ENCODE measurements around the gene STK32C.
A peak's percentile ranks its signal among the peaks of the same experiment; 100 is the strongest.
"Not testable (repeated sequence)": the region's sequence is repeated elsewhere in the genome, so short reads cannot be mapped to it uniquely, and the experiment has no call there.

Gene STK32C

DNA sequence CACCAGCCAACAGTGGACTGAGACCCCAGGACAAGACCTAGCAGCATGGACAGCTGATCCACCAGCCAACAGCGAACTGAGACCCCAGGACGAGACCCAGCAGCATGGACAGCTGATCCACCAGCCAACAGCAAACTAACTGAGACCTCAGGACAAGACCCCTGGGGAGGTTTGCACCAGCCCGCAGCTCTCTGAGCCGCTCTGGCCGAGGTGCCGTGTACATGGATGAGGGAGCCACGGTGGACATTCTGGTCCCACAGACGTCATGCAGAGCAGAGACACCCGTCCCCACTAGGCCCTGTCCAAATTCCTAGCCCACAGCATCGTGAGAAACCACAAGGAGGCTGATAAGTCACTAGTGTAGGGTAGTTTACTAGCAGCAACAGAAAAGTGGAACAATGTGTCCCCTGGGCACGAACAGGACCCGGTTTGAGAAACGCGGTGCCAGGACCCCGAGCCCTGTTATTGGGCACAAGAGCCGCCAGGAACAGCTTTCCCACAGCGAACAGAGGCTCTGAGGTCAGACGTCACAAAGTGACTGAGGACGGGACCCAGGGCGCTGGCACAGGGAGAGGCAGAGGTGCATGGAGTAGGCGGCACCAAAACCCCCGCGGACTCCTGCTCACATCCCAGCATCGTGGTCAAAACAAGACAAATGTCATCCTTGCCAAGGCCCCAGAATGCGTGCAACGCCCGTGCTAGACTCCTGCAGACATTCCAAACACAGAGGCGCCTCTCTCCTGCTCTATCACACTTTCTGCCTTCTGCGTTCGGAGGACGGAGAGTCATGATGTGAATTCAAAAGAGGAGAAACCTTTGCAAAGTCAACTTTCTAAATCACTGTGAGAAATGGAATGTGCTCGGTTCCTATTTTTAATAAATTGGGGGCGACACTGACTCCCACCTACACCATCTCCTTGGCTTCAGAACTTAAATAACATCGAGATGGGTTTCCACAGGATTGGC, 8.1 kb downstream of the STK32C start:
- no peak for DNase-seq

DNA sequence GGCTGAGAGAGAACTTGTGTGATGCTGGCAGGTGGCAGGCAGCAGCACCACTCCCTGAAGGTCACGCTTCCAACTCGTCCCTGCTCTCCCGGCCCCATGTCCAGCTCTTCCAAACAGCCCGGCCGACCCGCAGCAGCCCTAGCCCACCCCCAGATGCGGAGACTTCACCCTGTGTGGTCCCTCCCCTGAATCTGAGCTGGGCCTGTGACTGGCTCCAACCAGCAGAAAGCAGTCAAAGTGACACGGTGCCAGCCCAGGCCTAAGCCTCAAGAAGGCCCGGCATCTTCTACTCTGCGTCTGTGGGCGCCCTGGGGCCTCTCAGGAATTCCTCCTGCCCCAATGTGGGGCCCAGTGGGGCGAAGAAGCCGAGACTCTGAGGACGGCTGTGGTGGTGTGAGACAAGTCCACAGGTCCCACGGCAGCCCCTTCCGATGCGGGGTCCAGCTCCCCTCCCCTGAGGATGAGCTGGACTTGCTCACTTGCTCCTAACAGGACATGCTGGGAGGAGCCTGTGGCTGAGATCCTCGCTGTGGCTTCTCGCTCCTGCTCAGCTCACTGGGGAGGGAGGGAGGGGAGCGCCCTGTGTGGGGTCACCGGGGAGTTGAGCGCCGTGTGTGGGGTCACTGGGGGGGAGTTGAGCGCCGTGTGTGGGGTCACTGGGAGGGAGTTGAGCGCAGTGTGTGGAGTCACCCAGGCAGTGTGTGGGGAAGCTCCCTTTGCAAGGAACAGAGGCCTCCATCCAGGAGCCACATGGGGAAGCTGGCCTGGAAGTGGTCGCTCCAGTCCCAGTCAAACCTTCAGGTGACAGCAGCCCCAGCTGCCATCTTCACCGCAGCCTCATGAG, 9.5 kb downstream of the STK32C start:
- DNase-seq = peak; percentile 55

DNA sequence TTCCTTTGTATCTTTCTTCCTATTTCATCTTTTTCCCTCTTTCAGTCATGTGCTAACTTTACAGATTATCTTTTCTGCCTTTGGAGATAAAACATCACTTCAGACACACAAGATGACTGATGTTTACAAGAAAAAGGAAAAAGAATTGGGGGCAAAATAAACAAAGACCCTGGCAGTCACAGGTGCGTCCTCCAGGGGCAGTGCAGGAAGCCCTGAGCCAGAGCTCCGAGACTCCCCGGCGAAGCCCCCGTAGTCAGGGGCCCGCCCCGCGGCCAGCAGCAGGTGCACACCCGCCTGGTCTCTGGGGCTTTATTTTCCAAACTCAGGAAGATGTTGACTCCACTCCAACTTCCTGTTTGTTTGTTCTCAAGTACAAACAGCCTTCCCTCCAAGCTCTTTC, 10.2 kb downstream of the STK32C start:
- DNase-seq = peak; percentile 63

DNA sequence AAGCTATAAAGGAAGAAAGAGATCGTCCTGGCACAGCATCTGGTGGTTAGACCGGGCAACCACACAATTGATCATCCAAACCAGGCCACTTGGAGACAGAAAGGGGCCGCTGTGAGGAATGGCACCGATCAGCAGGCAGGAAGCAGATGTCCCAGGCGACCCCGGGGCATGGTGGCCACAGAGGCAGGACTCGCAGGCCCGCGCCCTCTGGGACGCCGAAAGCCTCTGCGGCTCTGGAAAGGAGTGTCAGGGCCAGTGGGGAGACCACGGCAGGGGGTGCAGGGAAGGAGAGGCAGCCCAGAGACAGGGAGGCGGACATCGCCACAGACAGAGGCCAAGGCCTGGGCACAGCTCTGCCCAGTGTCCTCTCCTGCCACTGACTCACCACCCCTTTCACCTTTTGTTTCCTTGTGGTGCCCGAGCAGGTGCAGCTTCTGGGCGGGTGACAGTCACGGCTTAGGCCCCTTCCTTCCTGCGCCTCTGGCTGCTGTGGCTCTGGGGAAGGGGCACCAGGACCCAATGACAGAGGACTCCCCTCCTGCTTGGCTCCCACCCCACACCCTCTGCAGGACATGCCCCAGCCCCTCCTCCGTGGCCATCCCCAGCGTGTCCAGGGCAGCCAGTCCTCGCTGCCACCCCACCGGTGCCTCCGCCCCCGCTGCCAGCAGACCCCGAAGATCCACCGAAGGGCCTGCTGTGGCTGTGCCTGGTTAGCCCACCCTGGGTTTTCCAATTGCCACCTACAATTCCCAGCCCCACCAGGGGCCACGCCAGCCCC, 10.9 kb downstream of the STK32C start:
- DNase-seq = no peak

DNA sequence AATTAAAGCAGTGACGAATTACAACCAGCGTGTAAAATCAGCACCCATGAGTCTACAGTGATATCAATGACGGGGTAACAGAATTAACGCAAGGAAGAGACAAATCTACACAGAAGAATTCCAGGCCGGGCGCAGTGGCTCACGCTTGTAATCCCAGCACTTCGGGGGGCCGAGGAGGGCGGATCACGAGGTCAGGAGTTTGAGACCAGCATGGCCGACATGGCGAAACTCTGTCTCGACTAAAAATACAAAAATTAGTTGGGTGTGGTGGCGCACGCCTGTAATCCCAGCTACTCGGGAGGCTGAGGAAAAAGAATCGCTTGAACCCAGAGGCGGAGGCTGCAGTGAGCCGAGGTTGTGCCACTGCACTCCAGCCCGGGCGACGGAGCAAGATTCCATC, 12.3 kb downstream of the STK32C start:
- not testable (repeated sequence) for DNase-seq

DNA sequence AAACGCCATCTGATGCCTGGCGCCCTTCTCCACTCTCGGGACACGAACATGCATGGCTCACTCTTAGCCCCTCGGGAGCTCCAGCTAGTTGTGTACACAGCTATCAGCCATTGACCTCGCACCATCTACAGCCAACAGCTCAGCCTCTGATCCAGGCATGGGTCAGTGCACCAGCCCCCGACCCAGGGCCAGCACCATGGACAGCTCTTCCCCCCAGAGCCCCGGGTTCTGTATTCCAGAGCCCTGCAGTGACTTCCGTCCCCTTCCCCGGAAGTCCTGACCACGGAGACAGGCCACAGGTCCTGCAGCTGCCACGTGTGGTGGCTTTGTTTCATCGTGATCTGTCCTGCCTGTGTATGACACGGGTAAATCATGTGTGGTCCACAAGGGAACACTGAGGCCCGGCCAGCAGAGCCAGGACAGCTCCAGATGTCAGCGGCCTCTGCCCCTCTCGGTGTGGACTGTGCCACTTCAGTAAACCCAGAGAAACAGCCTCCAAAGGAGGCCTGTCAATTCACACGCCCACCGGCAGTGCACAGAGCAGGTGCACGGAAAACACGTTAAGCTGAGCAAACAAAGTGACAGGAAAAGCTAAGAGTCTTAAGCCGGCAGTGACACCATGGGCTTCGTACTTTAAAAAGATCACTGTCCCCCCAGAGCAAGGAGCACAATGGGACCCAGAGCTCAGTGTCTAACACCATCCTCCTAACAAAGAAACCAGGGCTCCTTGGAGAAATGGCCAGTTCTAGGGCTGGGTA, 13.0 kb downstream of the STK32C start:
- DNase-seq = no peak

DNA sequence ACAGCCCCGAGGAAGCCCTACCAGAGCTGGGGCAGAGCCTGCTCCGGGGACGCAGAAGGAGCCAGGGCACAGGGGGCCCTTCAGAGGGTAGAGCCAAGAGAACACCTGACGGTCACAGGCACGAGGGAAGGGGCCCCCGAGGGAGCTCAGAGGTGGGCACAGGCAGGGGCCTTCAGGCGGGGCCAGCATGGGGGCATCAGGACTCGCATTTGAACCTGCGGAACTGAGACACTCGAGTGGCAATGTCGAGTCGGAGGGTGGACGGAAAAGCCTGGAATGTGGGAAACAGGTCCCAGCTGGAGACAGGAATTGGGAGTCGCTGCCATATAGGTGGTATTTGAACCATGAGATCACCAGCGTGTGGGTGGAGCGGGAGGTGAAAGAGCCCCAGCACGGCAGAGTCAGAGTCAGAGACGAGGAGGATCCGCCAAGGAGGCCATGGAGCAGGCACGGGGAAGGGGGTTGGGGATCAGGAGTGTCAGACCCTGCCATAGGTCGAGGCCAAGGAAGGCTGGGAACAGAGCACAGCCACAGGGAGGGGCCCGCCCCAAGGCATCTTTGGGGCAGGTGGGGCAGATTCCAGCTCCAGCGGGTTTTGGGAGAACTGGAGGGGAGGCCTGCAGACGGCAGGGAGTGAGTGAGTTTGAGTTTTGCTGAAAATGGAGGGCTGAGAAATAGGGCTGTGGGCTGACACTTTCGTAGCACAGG, 13.8 kb downstream of the STK32C start:
- no peak for DNase-seq

DNA sequence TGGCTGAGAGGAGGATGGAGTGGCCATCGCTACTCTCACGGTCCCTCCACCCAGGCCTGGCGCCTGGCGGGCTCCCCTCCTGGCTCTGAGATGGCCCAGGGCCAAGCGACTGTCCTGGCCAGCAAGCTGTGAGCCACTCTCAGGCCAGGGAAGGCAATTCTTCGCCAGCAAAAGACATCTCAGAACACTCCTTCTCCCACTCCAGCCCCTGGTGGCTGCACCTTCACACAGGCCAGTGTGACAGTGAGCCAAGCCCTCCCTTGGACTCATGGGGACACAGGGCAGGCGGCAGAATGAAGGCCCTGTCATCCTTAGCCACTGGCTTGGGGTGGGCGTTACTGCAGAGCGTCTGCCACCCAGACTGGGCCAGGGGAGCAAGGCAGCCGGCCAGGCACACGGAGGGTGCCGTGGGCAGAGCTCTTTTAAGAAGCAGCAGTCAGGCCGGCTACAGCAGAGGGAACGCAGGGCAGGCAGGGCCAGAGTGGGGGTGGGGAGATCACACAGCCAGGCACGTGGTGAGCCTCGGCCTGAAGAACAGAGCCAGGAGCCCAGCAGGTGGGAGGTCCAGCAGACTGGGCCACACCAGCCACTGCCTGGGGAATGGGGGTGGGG, 14.4 kb downstream of the STK32C start:
- DNase-seq = peak; percentile 22

DNA sequence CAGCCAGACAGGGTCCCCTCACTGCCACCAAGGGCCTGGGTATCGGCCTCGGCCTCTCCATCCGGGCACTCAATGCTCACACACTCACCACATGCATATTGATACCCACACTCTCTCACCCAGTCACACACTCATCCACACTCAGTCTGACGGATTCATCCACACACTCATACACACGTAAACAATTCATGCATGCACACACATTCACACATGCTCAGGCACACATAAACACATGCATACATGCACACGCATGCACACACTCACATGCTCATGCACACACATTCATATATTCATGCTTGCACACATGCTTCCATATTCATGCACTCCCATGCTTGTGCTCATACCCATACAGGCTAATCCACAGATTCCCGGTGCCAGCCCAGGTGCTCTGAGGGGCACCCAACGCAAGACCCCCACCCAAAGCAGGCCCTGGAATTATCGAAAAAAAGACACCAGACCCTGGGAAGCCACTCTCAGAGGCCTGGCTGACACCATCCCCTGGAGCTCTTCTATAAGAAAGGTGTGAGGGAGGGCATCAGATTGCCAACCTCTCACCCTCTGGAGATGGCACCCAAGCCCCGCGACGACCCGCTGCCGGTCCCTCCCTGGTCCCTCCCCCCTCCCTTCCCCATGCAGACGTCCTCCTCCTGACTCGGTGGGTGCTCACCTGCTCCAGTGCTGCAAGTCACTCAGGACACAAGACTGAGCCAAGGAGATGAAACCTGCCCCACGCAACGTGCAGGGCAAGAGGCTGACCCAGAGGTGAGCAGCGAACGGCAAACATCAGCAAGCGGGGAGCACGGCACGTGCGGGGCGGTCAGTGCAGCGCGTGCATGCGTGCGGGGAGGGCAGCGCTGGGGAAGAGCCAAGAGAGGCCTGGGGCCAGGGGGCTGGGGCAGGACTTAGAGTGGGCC, 15.2 kb downstream of the STK32C start:
- no peak for DNase-seq

DNA sequence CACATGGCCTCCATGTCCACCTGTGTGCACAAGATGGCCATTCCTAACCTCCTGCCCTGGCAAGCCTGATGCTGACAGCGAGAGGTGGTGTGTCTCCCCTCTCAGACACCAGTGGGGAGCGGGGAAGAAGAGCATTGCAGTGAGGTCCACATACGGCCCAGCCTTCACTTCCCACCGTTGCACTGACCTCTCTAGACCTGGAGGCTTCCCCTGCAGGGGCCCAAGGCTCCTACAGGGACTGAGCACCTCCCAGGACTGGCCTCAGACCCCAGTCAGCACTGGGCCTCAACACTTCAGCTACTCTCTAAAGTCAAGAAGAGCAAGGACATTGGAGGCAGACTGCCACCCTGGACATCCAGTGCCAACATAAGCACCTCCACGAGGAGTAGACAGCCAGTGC, 15.9 kb downstream of the STK32C start:
- DNase-seq = no peak

DNA sequence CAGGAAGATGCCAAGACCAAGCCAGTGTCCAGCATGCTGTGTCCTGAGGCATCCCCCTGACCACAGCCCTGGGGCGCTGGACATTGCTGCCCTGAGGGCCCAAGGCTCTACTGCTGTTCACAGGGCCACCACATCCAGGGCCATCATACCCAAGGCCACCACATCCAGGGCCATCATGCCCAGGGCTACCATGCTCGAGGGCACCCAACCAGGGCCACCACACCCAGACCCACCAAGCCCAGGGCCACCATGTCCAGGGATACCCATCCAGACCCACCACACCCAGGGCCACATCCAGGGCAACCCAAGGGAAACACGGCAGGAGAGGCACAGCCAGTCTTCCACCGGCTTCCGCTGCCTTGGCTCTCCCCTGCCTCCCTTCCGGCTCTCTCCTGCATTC, 17.1 kb downstream of the STK32C start:
- DNase-seq = no peak

DNA sequence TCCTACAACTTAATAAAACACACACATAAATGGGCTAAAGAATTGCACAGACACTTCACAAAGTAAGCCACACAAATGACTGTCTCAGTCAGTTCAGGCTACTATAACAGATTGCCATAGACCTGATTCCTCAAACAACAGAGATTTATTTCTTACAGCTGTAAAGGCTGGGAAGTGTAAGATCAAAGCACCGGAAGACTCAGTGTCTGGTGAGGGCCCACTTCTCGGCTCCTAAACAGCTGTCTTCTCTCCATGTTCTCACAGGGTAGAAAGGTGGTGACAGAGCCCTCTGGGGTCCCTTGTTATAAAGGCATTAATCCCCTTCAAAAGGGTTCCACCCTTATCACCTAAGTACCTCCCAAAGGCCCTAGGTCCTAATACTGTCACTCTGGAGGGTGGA, 18.3 kb downstream of the STK32C start:
- DNase-seq = no peak

DNA sequence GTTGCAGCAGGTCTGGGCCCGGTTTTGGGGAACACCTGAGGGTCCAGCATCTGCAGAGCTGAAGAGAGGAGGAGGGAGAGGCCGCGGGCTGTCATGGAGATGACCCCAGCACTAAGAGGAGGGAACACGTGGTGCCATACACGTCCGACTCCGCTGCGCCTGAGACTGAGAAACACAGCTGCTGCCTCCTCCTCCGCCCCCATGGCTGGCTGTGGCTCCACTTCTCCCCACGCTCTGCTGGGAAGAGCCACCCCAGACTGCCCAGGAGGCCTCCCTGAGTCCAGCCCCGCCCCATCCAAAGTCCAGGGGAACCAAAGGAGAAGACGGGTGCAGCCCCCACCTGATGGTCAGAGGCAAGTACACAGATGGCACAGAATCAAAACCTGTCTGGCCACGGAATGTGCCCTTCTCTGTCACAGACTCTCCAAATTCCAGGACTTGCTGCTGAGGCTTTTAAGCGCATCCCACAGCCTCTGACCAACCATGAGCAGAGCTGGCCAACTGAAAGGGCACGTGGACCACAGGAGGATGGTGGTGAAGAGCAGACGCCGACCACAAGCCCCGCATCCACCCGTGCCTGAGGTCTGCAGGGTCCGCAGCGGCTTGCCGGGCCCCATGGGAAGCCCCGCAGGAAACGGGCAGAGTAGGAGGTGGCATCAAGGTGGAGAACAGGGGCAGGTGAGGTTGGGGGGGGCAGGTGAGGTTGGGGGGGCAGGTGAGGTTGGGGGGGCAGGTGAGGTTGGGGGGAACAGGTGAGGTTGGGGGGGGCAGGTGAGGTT, 24.0 kb downstream of the STK32C start:
- DNase-seq = no peak

DNA sequence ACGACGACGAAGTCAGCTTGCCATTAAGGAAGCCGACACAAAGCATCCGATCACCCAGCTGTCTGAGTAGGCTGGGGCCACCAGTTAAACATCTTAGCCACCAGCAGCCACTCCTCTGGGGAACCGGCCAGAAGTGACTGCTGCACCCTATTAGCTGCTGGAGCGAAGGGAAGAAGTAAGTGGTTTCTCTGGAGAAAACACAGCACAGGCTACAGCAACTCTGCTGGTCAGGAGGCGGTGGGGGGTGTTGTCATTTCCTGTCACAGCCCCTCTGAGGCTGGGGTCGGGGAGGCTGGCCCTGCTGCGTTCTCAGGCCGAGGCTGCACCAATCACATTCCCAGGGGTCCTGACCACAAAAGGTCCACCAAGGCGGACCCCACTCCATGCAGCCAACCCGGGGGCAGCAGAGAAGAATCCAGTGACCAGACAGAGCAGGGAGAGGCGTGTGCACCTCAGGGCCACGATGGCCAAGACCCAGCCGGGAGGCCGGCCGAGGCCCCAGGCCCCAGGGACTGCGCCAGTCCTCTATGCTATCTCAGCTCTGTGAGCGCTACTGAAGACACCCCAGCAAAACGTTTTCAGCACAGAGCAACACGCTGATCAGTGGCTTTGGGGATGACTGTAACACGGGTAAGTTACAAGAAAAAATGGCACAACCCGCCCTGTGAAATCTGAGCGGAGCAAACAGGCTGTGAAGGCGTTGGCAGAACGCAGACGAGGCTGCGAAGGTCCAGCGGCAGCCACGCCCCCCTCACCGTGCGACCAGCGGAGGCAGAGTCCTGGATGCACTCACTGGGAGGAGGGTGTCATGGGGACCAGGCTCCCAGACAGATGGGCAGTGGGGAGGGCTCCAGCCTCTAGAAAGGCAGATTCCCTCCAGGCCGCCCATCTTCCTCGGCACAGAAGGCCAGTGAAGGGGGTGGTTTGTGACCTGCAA, 24.8 kb downstream of the STK32C start:
- no peak for DNase-seq

DNA sequence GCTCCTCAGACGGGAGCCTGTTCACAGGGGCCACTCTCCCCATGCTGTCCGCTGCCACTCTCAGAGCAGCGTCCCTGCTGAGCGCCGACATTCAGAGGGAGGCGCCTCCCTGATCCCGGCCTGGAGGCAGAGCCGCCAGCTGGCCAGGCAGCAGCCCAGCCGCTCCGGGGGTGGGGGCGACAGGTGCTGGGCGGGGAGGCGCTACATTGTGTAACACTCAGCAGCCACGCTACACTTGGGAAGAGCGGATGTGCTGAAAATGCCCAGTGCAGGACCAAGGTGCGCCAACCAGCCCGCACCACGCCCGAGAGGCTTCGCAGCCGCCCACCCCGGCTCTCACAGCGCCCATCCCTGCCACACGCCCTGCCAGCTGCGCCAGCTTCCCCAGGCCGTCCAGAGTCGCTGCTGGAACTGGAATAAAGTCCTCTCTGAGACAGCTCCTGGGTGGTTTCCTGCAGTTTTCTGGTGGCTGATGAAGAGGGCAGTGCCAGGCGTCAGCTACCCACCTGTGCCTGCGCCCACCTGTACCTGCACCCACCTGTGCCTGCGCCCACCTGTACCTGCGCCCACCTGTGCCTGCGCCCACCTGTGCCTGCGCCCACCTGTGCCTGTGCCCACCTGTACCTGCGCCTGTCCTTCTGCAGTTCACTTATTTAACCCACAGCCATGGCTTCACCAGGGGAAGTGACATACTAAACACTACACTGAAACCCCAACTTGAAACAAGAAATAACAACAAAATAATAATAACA, 25.7 kb downstream of the STK32C start:
- DNase-seq = peak; percentile 31

DNA sequence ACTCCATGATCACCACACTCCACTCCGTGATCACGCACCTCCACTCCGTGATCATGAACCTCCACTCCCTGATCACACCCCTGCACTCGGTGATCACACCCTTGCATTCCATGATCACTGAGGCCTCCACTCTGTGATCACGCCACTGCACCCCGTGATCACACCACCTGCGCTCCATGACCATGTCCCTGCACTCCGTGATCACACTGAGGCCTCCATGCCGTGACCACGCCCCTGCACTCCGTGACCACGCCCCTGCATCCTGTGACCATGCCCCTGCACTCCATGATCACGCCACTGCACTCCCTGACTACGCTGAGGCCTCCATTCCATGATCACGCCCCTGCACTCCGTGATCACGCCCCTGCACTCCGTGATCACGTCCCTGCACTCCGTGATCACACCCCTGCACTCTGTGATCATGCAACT, 27.1 kb downstream of the STK32C start:
- no peak for DNase-seq

Measured in DMS79 treated with DMSO at 0.1 percent for 48 hours (cell line).